ENCODE data around the gene KLK15. TPM values are rescaled to one million over a fixed set of nuclear protein-coding genes. Genes with fewer than 3 reads are reported as not detected.

KLK15 gene, protein sequence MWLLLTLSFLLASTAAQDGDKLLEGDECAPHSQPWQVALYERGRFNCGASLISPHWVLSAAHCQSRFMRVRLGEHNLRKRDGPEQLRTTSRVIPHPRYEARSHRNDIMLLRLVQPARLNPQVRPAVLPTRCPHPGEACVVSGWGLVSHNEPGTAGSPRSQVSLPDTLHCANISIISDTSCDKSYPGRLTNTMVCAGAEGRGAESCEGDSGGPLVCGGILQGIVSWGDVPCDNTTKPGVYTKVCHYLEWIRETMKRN
- polyA plus RNA-seq (not detected in 2 replicates), polyA minus RNA-seq (not detected in 2 replicates)

DNA sequence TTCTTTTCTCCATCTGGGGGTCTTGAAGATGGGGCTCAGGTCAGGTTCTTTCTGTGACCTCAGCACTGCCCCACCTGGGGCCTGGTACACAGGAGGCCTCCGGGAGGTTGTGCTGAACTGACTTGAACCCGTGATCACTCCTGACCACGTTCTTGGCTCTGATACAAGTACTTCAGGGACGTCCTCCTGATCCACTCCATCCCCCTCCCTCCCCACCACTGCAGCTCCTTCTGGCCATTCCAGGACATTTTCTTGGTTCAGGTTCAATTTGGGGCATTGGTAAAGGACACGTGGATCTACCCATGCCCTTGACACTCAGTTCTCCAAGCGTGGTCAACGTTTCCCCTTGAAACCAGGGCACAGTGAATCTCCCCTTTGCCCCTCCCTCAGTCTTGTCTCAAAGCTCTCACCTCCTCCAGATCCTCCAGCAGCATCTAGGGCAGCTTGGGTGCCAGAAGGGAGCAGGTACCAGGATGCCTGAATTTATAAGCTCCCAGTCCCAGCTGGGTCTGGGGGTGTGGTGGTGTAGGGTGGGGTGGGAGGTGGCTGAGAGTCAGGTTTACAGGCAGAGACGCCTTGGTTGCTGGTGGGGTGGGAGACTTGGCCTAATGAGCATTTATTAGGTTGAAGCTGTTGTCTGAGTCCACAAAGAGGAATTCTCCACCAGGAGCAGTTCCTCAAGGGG is at the start of gene KLK15:
TSS of gene KLK15 (minus strand) at position 458 of the 685 bp plus-strand sequence. CDS start 2,082 bp downstream, outside the sequence.
- TF ChIP-seq TAF1 (IDR thresholded peaks at IDR 0.05; ENCODE audit: low read depth), result no peak
- Histone ChIP-seq H2AFZ (ENCODE audit: low read depth, low read length) (no peak within 1 kb of the TSS), H3K79me2 (replicated peaks; ENCODE audit: insufficient read depth, low read length) (no peaks in the 10 kb centered on the region), H4K20me1 (ENCODE audit: insufficient read depth) (no peaks in the 10 kb centered on the region), H3K36me3 (ENCODE audit: insufficient read depth, low read length) (no peaks in the 10 kb centered on the region), H3F3A (ENCODE audit: insufficient read depth, low read length, poor library complexity, severe bottlenecking) (no peaks in the 10 kb centered on the region), H3K9me3 (ENCODE audit: low read length) (no peaks in the 10 kb centered on the region), H3K27me3 (ENCODE audit: insufficient read depth, low read depth, low read length) (peaks cover 26% of the 10 kb centered on the region), H3K4me2 (ENCODE audit: low read length) (no peak within 1 kb of the TSS), H3K27ac (ENCODE audit: low read length) (no peak within 1 kb of the TSS), H3K9ac (ENCODE audit: low read length) (no peak within 1 kb of the TSS), H3K9me2 (ENCODE audit: insufficient read depth, low read length) (no peaks in the 10 kb centered on the region), H3K4me3 (ENCODE audit: low read length) (no peak within 1 kb of the TSS)

DNA sequence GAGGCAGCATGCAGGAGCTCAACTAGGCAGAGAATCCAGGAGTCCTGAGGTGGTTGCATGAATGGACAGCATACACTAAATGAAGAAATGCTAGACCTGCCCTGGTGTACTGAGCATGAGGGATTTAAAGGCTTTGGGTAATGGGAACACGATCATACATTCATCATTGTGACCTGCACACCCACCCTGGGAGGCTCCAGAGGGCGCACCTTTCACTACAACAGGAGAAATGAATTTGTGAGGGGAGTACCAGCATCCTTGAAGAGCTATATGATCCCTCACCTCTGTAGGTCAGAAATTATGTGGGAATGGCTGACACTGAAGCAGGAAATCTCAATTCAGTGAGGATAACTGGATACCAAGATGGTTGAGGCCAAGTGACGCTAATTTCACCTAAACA is 48.8 kb upstream of the KLK15 start:
- H3K4me2 ChIP-seq (ENCODE audit: low read length), result no peak overlapping the region
- H3K9me2 ChIP-seq (ENCODE audit: insufficient read depth, low read length), result no peaks in the 10 kb centered on the region
- no peaks in the 10 kb centered on the region for H3K27me3 ChIP-seq (ENCODE audit: insufficient read depth, low read depth, low read length)
- no peaks in the 10 kb centered on the region for H3K79me2 ChIP-seq (replicated peaks; ENCODE audit: insufficient read depth, low read length)
- H3F3A ChIP-seq (ENCODE audit: insufficient read depth, low read length, poor library complexity, severe bottlenecking), result no peaks in the 10 kb centered on the region
- no peaks in the 10 kb centered on the region for H3K9me3 ChIP-seq (ENCODE audit: low read length)
- H2AFZ ChIP-seq (ENCODE audit: low read depth, low read length), result no peak overlapping the region
- no peak overlapping the region for H3K27ac ChIP-seq (ENCODE audit: low read length)
- no peaks in the 10 kb centered on the region for H4K20me1 ChIP-seq (ENCODE audit: insufficient read depth)
- no peaks in the 10 kb centered on the region for H3K36me3 ChIP-seq (ENCODE audit: insufficient read depth, low read length)
- no peak overlapping the region for H3K9ac ChIP-seq (ENCODE audit: low read length)
- H3K4me3 ChIP-seq (ENCODE audit: low read length), result no peak overlapping the region
- TF ChIP-seq TAF1 (IDR thresholded peaks at IDR 0.05; ENCODE audit: low read depth), result no peak
- TF ChIP-seq, protein P1, sequence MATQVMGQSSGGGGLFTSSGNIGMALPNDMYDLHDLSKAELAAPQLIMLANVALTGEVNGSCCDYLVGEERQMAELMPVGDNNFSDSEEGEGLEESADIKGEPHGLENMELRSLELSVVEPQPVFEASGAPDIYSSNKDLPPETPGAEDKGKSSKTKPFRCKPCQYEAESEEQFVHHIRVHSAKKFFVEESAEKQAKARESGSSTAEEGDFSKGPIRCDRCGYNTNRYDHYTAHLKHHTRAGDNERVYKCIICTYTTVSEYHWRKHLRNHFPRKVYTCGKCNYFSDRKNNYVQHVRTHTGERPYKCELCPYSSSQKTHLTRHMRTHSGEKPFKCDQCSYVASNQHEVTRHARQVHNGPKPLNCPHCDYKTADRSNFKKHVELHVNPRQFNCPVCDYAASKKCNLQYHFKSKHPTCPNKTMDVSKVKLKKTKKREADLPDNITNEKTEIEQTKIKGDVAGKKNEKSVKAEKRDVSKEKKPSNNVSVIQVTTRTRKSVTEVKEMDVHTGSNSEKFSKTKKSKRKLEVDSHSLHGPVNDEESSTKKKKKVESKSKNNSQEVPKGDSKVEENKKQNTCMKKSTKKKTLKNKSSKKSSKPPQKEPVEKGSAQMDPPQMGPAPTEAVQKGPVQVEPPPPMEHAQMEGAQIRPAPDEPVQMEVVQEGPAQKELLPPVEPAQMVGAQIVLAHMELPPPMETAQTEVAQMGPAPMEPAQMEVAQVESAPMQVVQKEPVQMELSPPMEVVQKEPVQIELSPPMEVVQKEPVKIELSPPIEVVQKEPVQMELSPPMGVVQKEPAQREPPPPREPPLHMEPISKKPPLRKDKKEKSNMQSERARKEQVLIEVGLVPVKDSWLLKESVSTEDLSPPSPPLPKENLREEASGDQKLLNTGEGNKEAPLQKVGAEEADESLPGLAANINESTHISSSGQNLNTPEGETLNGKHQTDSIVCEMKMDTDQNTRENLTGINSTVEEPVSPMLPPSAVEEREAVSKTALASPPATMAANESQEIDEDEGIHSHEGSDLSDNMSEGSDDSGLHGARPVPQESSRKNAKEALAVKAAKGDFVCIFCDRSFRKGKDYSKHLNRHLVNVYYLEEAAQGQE (IDR thresholded peaks at IDR 0.05; ENCODE audit: borderline replicate concordance), result no peak

DNA sequence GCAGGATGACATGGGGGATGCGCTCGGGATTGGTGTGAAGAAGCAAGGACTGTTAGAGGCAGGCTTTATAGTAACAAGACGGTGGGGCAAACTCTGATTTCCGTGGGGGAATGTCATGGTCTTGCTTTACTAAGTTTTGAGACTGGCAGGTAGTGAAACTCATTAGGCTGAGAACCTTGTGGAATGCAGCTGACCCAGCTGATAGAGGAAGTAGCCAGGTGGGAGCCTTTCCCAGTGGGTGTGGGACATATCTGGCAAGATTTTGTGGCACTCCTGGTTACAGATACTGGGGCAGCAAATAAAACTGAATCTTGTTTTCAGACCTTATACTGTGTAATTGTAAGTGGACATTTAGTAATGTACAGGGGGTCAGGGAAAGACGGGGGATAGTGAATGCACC is 46.9 kb upstream of the KLK15 start:
- Histone ChIP-seq H3K36me3 (ENCODE audit: insufficient read depth, low read length) (no peaks in the 10 kb centered on the region), H3K9me2 (ENCODE audit: insufficient read depth, low read length) (no peaks in the 10 kb centered on the region), H3K4me3 (ENCODE audit: low read length) (no peak overlapping the region), H3K4me2 (ENCODE audit: low read length) (no peak overlapping the region), H3F3A (ENCODE audit: insufficient read depth, low read length, poor library complexity, severe bottlenecking) (no peaks in the 10 kb centered on the region), H3K9me3 (ENCODE audit: low read length) (no peaks in the 10 kb centered on the region), H3K27ac (ENCODE audit: low read length) (no peak overlapping the region), H4K20me1 (ENCODE audit: insufficient read depth) (no peaks in the 10 kb centered on the region), H3K79me2 (replicated peaks; ENCODE audit: insufficient read depth, low read length) (no peaks in the 10 kb centered on the region), H2AFZ (ENCODE audit: low read depth, low read length) (no peak overlapping the region), H3K27me3 (ENCODE audit: insufficient read depth, low read depth, low read length) (no peaks in the 10 kb centered on the region), H3K9ac (ENCODE audit: low read length) (no peak overlapping the region)
- TF ChIP-seq RAD21 (conservative IDR thresholded peaks at IDR 0.05) (no peak), MXI1 (conservative IDR thresholded peaks at IDR 0.05; ENCODE audit: poor library complexity, severe bottlenecking) (no peak), TAF1 (IDR thresholded peaks at IDR 0.05; ENCODE audit: low read depth) (no peak), EZH2 (IDR thresholded peaks at IDR 0.05; ENCODE audit: borderline replicate concordance, insufficient read depth, low read length, poor library complexity, severe bottlenecking) (no peak)
- TF ChIP-seq, protein P2, sequence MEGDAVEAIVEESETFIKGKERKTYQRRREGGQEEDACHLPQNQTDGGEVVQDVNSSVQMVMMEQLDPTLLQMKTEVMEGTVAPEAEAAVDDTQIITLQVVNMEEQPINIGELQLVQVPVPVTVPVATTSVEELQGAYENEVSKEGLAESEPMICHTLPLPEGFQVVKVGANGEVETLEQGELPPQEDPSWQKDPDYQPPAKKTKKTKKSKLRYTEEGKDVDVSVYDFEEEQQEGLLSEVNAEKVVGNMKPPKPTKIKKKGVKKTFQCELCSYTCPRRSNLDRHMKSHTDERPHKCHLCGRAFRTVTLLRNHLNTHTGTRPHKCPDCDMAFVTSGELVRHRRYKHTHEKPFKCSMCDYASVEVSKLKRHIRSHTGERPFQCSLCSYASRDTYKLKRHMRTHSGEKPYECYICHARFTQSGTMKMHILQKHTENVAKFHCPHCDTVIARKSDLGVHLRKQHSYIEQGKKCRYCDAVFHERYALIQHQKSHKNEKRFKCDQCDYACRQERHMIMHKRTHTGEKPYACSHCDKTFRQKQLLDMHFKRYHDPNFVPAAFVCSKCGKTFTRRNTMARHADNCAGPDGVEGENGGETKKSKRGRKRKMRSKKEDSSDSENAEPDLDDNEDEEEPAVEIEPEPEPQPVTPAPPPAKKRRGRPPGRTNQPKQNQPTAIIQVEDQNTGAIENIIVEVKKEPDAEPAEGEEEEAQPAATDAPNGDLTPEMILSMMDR (IDR thresholded peaks at IDR 0.05; ENCODE audit: poor library complexity, severe bottlenecking), result no peak

All from neural cell (in vitro differentiated cells).